Lung (tissue), 16 donors: ENCODE measurements around the gene UBE2J1. TPM values are rescaled to one million over a fixed set of nuclear protein-coding genes. Genes with fewer than 3 reads are reported as not detected.

Experiments used
- ATAC-seq: fragments of 200-7000 bp; cut with Tn5 transposase; one replicate; pipeline ENCODE4 v1.9.1; 2020; ENCODE audit warnings: moderate number of reproducible peaks; ENCODE audit not compliant: insufficient read depth, low FRiP score
- DNase-seq, 3 donors: peaks; one replicate each; pipeline ENCODE4 v3.0.0-alpha.2; 2013 to 2017
- H3K27ac ChIP-seq, 2 donors: one replicate each; pipeline ENCODE4 v1.5.1; 2013; ENCODE audit warnings: mild to moderate bottlenecking in 2 of 2, moderate library complexity in 2 of 2, control low read depth in 1 of 2, inconsistent platforms in 1 of 2, low read depth in 1 of 2, low read length in 1 of 2
- H3K27me3 ChIP-seq, 3 donors: one replicate each; pipeline ENCODE4 v1.5.1; 2013; ENCODE audit warnings: low read length in 2 of 3; ENCODE audit not compliant: control insufficient read depth in 3 of 3, insufficient read depth in 3 of 3
- H3K36me3 ChIP-seq, 4 donors: one replicate each; pipeline ENCODE4 v1.5.1; 2013; ENCODE audit warnings: low read length in 4 of 4, mild to moderate bottlenecking in 1 of 4, moderate library complexity in 1 of 4; ENCODE audit not compliant: control insufficient read depth in 4 of 4, insufficient read depth in 4 of 4
- H3K4me1 ChIP-seq, 5 donors: one replicate each; pipeline ENCODE4 v1.5.1; 2013; ENCODE audit warnings: low read length in 5 of 5, mild to moderate bottlenecking in 2 of 5, moderate library complexity in 1 of 5; ENCODE audit not compliant: control insufficient read depth in 5 of 5, insufficient read depth in 5 of 5
- H3K4me3 ChIP-seq: one replicate; pipeline ENCODE4 v1.5.1; 2013; ENCODE audit warnings: mild to moderate bottlenecking, control low read depth, moderate library complexity
- H3K9ac ChIP-seq, 2 donors: one replicate each; pipeline ENCODE4 v1.5.1; 2013; ENCODE audit warnings: low read length in 2 of 2, control low read depth in 1 of 2; ENCODE audit not compliant: insufficient read depth in 1 of 2
- H3K9me3 ChIP-seq, 4 donors: one replicate each; pipeline ENCODE4 v1.5.1; 2013; ENCODE audit warnings: low read length in 3 of 4, mild to moderate bottlenecking in 1 of 4, moderate library complexity in 1 of 4; ENCODE audit not compliant: control insufficient read depth in 4 of 4, insufficient read depth in 3 of 4
- CTCF ChIP-seq: IDR thresholded peaks from 2 replicates; pipeline ENCODE4 v1.5.1; 2012; ENCODE audit warnings: mild to moderate bottlenecking; ENCODE audit errors: control extremely low read depth, extremely low read depth
- WGBS, 2 donors: extraction: QIAGEN DNeasy Blood & Tissue Kit; methylation state at CpG; one replicate each; pipeline ENCODE4 v1.1.7; 2013; 5-methylcytosine and 5-hydroxymethylcytosine counted together
- long read RNA-seq, 5 donors: transcript quantifications; one replicate each; lab custom pipeline, GENCODE V29; 2026
- polyA plus RNA-seq, 2 donors: library from polyadenylated mRNA; stranded (reverse); fragments of 200-250 nt; gene quantifications; one replicate each; pipeline ENCODE4 v1.2.1, GENCODE V29; 2013
- total RNA-seq, 2 donors: library from RNA; depleted of rRNA in 1 of 2; stranded (reverse); fragments of >200 nt in 1 of 2; gene quantifications; one replicate each; pipeline ENCODE4 v1.2.1, GENCODE V29; 2014 to 2021
- donor health status: control.
- donor health status: control.
- donor health status: Bipolar disorder and iron deficiency.
- donor health status: healthy.
- donor health status: DM: yes; HTN: yes; CAD: no.

Gene UBE2J1, protein sequence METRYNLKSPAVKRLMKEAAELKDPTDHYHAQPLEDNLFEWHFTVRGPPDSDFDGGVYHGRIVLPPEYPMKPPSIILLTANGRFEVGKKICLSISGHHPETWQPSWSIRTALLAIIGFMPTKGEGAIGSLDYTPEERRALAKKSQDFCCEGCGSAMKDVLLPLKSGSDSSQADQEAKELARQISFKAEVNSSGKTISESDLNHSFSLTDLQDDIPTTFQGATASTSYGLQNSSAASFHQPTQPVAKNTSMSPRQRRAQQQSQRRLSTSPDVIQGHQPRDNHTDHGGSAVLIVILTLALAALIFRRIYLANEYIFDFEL
- total RNA-seq (10 to 100 TPM; 40.5 to 42.5 TPM), polyA plus RNA-seq (10 to 100 TPM; 24.3 to 51.0 TPM)
- long read RNA-seq, donor 1, full-length matches to known transcripts, result 20 of 20 reads
- long read RNA-seq, donor 1, partial matches to known transcripts, result 0 of 20 reads
- long read RNA-seq, donor 1, other reads (novel, unspliced or antisense), result 0 of 20 reads
- long read RNA-seq, donor 2, full-length matches to known transcripts, result 10 of 10 reads
- long read RNA-seq, donor 2, partial matches to known transcripts, result 0 of 10 reads
- long read RNA-seq, donor 2, other reads (novel, unspliced or antisense), result 0 of 10 reads
- long read RNA-seq, donor 3, full-length matches to known transcripts, result 8 of 8 reads
- long read RNA-seq, donor 3, partial matches to known transcripts, result 0 of 8 reads
- long read RNA-seq, donor 3, other reads (novel, unspliced or antisense), result 0 of 8 reads
- long read RNA-seq, donor 4, full-length matches to known transcripts, result 11 of 11 reads
- long read RNA-seq, donor 4, partial matches to known transcripts, result 0 of 11 reads
- long read RNA-seq, donor 4, other reads (novel, unspliced or antisense), result 0 of 11 reads
- long read RNA-seq, donor 5, full-length matches to known transcripts, result 21 of 54 reads
- long read RNA-seq, donor 5, partial matches to known transcripts, result 33 of 54 reads
- long read RNA-seq, donor 5, other reads (novel, unspliced or antisense), result 0 of 54 reads

DNA sequence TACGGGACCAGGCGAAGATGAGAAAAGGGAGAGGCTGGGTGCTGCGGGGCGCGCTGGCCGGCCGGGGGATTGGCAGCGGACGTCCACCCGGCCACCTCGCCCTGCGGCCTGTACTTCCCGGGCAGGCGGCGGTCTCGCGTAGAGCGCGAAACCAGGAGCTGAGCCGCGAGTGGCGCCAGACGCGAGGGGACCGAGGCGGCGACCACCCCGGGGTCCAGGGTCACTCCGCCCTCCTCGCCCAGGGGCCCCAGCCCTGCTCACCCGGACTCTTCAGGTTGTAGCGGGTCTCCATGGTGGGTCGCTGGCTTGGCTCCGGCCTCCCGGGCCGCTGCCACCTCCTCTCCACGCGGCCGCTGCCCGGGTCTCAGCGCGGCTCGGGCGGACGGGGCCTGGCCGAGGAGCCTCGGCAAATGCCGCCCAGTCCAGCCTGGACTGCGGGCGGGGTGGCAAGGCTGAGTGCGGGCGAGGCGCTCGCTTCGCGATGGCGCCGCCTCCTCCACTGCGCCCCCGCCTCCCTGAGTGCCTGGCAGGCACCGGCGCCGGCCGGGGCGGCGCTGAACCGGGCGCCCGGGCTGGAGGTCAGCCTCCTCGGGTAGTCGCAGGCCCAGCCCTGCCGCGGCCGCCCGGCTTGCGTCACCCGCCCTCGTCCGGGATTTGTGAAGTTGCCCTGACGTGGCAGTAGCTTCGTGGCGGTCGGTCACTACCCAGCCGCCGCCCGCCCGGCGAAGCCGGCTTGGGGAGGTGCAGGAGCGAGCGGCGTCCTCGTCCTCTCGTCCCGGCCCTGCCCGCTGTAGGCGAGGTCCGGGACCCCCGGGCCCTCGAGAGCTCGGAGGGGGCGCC lies at the start of gene UBE2J1:
Gene UBE2J1 (minus strand): TSS at position 445 of the 840 bp plus-strand sequence. CDS start 153 bp downstream, at position 292.
- ATAC-seq (peak; percentile 97), DNase-seq (peak; percentile 90 to 94 (median 93))
- Histone ChIP-seq H3K4me3 (peak within 1 kb of the TSS; percentile 91), H3K27ac (peak within 1 kb of the TSS; percentile 100), H3K4me1 (peaks cover 0 to 24% (median 11%) of the 10 kb centered on the region in 5 donors), H3K36me3 (no peaks in the 10 kb centered on the region), H3K9me3 (no peaks in the 10 kb centered on the region), H3K9ac (peak within 1 kb of the TSS; percentile 94 to 98), H3K27me3 (no peaks in the 10 kb centered on the region)
- no peak for TF ChIP-seq CTCF
- WGBS, 2 donors, result 0% methylated on average over 78 to 102 of the region's 102 CpGs

GRCh38 chr6:89400912-89401399 lies 48.4 kb upstream of the UBE2J1 start:
- DNase-seq, result no peak

More at GRCh38 chr6:89400912-89401399, 48.4 kb upstream of the UBE2J1 start:
- Histone ChIP-seq H3K27ac (peak overlapping the region in 1 of 2 donors; percentile 33), H3K9ac (no peak overlapping the region), H3K4me3 (no peak overlapping the region), H3K36me3 (no peaks in the 10 kb centered on the region), H3K27me3 (no peaks in the 10 kb centered on the region), H3K4me1 (peaks cover 0 to 5% (median 0%) of the 10 kb centered on the region in 5 donors), H3K9me3 (no peaks in the 10 kb centered on the region)
- WGBS, 2 donors, result 35 to 61% methylated on average over 6 of the region's 6 CpGs
- TF ChIP-seq CTCF, result no peak
- ATAC-seq, result peak; percentile 56
